K562 (cell line): ENCODE data around the gene CNOT10. TPM values are rescaled to one million over a fixed set of nuclear protein-coding genes. Genes with fewer than 3 reads are reported as not detected.

Experiments used
- GATA2 ChIP-seq: sonication (generic); formaldehyde crosslinking; IDR thresholded peaks from 2 replicates; pipeline ENCODE4 v1.4.0; 2020; ENCODE audit warnings: mild to moderate bottlenecking, missing genetic modification reagents
- GATAD2A ChIP-seq: fragments of 450-650 bp; IDR thresholded peaks from 2 replicates; pipeline ENCODE4 v1.6.1; 2017
- HDAC1 ChIP-seq, 2 experiments: fragments of 450-650 bp; IDR thresholded peaks; 2 replicates each; pipeline ENCODE4 v1.6.1; 2016 to 2017; ENCODE audit warnings: inconsistent platforms in 1 of 2, mild to moderate bottlenecking in 1 of 2, moderate library complexity in 1 of 2
- HDAC2 ChIP-seq: fragments of 450-650 bp; IDR thresholded peaks from 2 replicates; pipeline ENCODE4 v1.6.1; 2016; ENCODE audit warnings: mild to moderate bottlenecking
- MAFK ChIP-seq: IDR thresholded peaks from 2 replicates; pipeline ENCODE4 v1.6.1; 2011; ENCODE audit warnings: low read length, improper control_type of control experiment
- MECOM ChIP-seq: fragments of 250-450 bp; sonication (Bioruptor Pico); IDR thresholded peaks from 2 replicates; pipeline ENCODE4 v1.8.0; 2022; ENCODE audit warnings: inconsistent platforms
- PATZ1 ChIP-seq: fragments of 250-450 bp; sonication (Bioruptor Pico); IDR thresholded peaks from 2 replicates; pipeline ENCODE4 v1.5.0; 2020; ENCODE audit warnings: mild to moderate bottlenecking, borderline replicate concordance
- POLR2A ChIP-seq: fragments of 450-650 bp; conservative IDR thresholded peaks from 2 replicates; pipeline ENCODE4 v1.6.1; 2016
- SOX6 ChIP-seq: fragments of 450-650 bp; IDR thresholded peaks from 2 replicates; pipeline ENCODE4 v1.6.1; 2014; ENCODE audit warnings: mild to moderate bottlenecking
- SRSF7 ChIP-seq: fragments of 200-400 bp; formaldehyde crosslinking; optimal IDR thresholded peaks from 2 replicates; pipeline ENCODE3; 2017; ENCODE audit warnings: mild to moderate bottlenecking, low read depth, low read length
- TAL1 ChIP-seq: fragments of 450-650 bp; IDR thresholded peaks from 2 replicates; pipeline ENCODE4 v1.6.1; 2016; ENCODE audit warnings: mild to moderate bottlenecking
- TCF3 ChIP-seq: sonication (generic); formaldehyde crosslinking; IDR thresholded peaks from 2 replicates; pipeline ENCODE4 v1.4.0; 2020; ENCODE audit warnings: mild to moderate bottlenecking, missing genetic modification reagents
- XRCC3 ChIP-seq: fragments of 450-650 bp; IDR thresholded peaks from 2 replicates; pipeline ENCODE4 v1.6.1; 2017; ENCODE audit warnings: mild to moderate bottlenecking, moderate library complexity
- ZBTB2 ChIP-seq: fragments of 450-650 bp; IDR thresholded peaks from 2 replicates; pipeline ENCODE4 v1.6.1; 2016; ENCODE audit warnings: antibody characterized with exemption
- ZNF174 ChIP-seq: fragments of 250-450 bp; sonication (Bioruptor Pico); IDR thresholded peaks from 2 replicates; pipeline ENCODE4 v1.4.0; 2020; ENCODE audit warnings: mild to moderate bottlenecking
- ZNF592 ChIP-seq: fragments of 450-650 bp; IDR thresholded peaks from 2 replicates; pipeline ENCODE4 v1.6.1; 2017; ENCODE audit warnings: antibody characterized with exemption, mild to moderate bottlenecking
- polyA plus RNA-seq, 8 experiments: library from polyadenylated mRNA; depleted of rRNA in 4 of 8; stranded (reverse) in 5 of 8; unstranded in 3 of 8; fragments of >200 nt; fragmentation: Nextera tagmentation in 2 of 8; fragmentation: Illumina TruSeq in 1 of 8; extraction: Ambion mirVana in 2 of 8; extraction: Trizol in 1 of 8; gene quantifications; 2 replicates each; pipeline versions ENCODE4 v1.2.1 to v1.2.3, GENCODE V29; 2011 to 2014; ENCODE audit warnings: inconsistent platforms in 1 of 8, missing spikeins in 1 of 8
- total RNA-seq, 7 experiments: library from RNA; depleted of rRNA in 6 of 7; stranded (reverse); fragments of >200 nt in 6 of 7; fragmentation: Illumina TruSeq in 2 of 7; extraction: Trizol in 2 of 7; gene quantifications; 2 replicates each; pipeline versions ENCODE4 v1.2.1 to v1.2.3, GENCODE V29; 2011 to 2021; ENCODE audit warnings: low replicate concordance in 1 of 7
- TF ChIP-seq, protein P1 (sequence below), 3 experiments: IDR thresholded peaks in 2 of 3; conservative IDR thresholded peaks in 1 of 3; 2 replicates each; pipeline ENCODE4 v1.5.1; 2011 to 2012; ENCODE audit warnings: low read length in 3 of 3, mild to moderate bottlenecking in 3 of 3, control low read depth in 2 of 3, improper control_type of control experiment in 1 of 3, inconsistent platforms in 1 of 3, low read depth in 1 of 3, mixed read lengths in 1 of 3, moderate library complexity in 1 of 3; ENCODE audit not compliant: insufficient read depth in 2 of 3
- TF ChIP-seq, protein P2 (sequence below): fragments of 250-450 bp; sonication (Bioruptor Pico); IDR thresholded peaks from 2 replicates; pipeline ENCODE4 v1.8.0; 2021; ENCODE audit warnings: moderate library complexity, mild to moderate bottlenecking, inconsistent platforms

Gene CNOT10
- total and polyA plus RNA-seq, 9 of the 15 experiments (the other 6 are each of a cell fraction or from before 2014, with no cell fraction given), result 35.7 to 114 (median 81.9) TPM

- TF ChIP-seq XRCC3 (no peak), MAFK (no peak), ZBTB2 (0 out of 2 replicates have a peak, but pooled peaks have one; percentile 39), MECOM (CRISPR knock-in tag) (peak; percentile 48; the same call in 1 of the 2 replicates), PATZ1 (CRISPR knock-in tag) (no peak), TAL1 (peak; percentile 93), POLR2A (no peak), TCF3 (CRISPR knock-in tag) (peak; percentile 73), ZNF592 (no peak), SOX6 (peak; percentile 90), SRSF7 (no peak), GATA2 (CRISPR knock-in tag) (no peak), HDAC2 (peak; percentile 78), GATAD2A (peak; percentile 74; the same call in 1 of the 2 replicates), HDAC1 (IDR thresholded peaks at IDR 0.05) (peak; percentile 64 to 91), ZNF174 (CRISPR knock-in tag) (no peak)
- TF ChIP-seq, protein P1, sequence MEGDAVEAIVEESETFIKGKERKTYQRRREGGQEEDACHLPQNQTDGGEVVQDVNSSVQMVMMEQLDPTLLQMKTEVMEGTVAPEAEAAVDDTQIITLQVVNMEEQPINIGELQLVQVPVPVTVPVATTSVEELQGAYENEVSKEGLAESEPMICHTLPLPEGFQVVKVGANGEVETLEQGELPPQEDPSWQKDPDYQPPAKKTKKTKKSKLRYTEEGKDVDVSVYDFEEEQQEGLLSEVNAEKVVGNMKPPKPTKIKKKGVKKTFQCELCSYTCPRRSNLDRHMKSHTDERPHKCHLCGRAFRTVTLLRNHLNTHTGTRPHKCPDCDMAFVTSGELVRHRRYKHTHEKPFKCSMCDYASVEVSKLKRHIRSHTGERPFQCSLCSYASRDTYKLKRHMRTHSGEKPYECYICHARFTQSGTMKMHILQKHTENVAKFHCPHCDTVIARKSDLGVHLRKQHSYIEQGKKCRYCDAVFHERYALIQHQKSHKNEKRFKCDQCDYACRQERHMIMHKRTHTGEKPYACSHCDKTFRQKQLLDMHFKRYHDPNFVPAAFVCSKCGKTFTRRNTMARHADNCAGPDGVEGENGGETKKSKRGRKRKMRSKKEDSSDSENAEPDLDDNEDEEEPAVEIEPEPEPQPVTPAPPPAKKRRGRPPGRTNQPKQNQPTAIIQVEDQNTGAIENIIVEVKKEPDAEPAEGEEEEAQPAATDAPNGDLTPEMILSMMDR (IDR thresholded peaks at IDR 0.05 in 2 of 3, conservative IDR thresholded peaks at IDR 0.05 in 1 of 3; ENCODE audit: insufficient read depth in 2 of 3, low read depth in 1 of 3, low read length in 3 of 3), result no peak
- TF ChIP-seq, protein P2, sequence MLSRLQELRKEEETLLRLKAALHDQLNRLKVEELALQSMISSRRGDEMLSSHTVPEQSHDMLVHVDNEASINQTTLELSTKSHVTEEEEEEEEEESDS (CRISPR knock-in tag), result no peak
These were observed 23.8 kb downstream of the CNOT10 start (continued) for GRCh38 chr3:32708672-32709283.
